Activated CD8-positive, alpha-beta T cell treated with anti-CD3 and anti-CD28 coated beads for 36 hours (primary cell): ENCODE data around the gene NME7. TPM values are rescaled to one million over a fixed set of nuclear protein-coding genes. Genes with fewer than 3 reads are reported as not detected.

Experiments used
- ATAC-seq: fragments of 200-7000 bp; cut with Tn5 transposase; one replicate; pipeline ENCODE4 v1.10.0; 2021; ENCODE audit warnings: mild to moderate bottlenecking, moderate library complexity
- CTCF ChIA-PET: fragments of 350-600 bp; sonication (Branson Sonifier 250); formaldehyde crosslinking; loops from one replicate; lab custom pipeline; 2021; ENCODE audit warnings: antibody characterized with exemption; lab: Charles Lee
- POLR2A ChIA-PET: fragments of 350-600 bp; sonication (Branson Sonifier 250); formaldehyde crosslinking; loops from one replicate; lab custom pipeline; 2021; ENCODE audit warnings: antibody characterized with exemption; lab: Charles Lee
- DNase-seq: peaks from one replicate; pipeline ENCODE4 v3.0.0-alpha.2; 2020
- H3K27ac Mint-ChIP-seq: one replicate; pipeline ENCODE4 v1.8.0; 2021; ENCODE audit warnings: mild to moderate bottlenecking, mixed read lengths
- H3K27me3 Mint-ChIP-seq: one replicate; pipeline ENCODE4 v1.8.0; 2021; ENCODE audit warnings: mixed read lengths
- H3K36me3 Mint-ChIP-seq: one replicate; pipeline ENCODE4 v1.8.0; 2021; ENCODE audit warnings: low read depth, mixed read lengths
- H3K4me1 Mint-ChIP-seq: one replicate; pipeline ENCODE4 v1.8.0; 2021; ENCODE audit warnings: low read depth, mixed read lengths
- H3K4me3 Mint-ChIP-seq: one replicate; pipeline ENCODE4 v1.8.0; 2021; ENCODE audit warnings: mild to moderate bottlenecking, moderate library complexity, mixed read lengths
- H3K9me3 Mint-ChIP-seq: one replicate; pipeline ENCODE4 v1.8.0; 2021; ENCODE audit warnings: mixed read lengths
- intact Hi-C: fragments of 100-400 bp; cut with micrococcal nuclease; formaldehyde crosslinking; loops from one replicate; pipeline ENCODE4 v1.10.0; 2022
- total RNA-seq, 2 experiments: library from RNA; stranded (reverse); gene quantifications; one replicate each; pipeline ENCODE4 v1.2.3, GENCODE V29; 2021
- TF ChIP-seq, protein P1 (sequence below): fragments of 200-600 bp; IDR thresholded peaks from one replicate; pipeline ENCODE4 v1.8.0; 2022; ENCODE audit warnings: antibody characterized with exemption, mild to moderate bottlenecking

The NME7 gene
- total RNA-seq, 2 experiments from 2014 or later = 15.3 to 17.4 TPM

DNA sequence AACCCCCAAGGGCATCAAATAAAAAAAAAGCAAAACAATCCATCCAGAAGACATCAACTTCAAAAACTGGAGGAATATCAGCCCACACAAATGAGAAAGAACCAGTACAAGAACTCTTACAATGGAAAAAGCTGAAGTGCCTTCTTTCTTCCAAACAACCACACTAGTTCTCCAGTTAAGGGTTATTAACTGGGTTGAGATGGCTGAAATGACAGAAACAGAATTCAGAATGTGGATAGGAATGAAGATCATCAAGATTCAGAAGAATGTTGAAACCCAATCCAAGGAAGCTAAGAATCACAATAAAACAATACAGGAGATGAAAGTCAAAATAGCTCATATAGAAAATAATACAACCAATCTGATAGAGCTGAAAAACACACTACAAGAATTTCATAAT lies 104.5 kb downstream of the NME7 start:
- intact Hi-C loops = no loop called here
- H3K4me3 Mint-ChIP-seq = no peak overlapping the region
- ChIA-PET POLR2A (interaction anchor here (1.0 kb wide), 1 partner anchor 32 kb away, joined by 3 read pairs; no protein-coding TSS in a partner anchor), CTCF (no interaction called here)
- H3K36me3 Mint-ChIP-seq = peaks cover 56% of the 10 kb centered on the region
- DNase-seq = no peak
- H3K4me1 Mint-ChIP-seq = no peaks in the 10 kb centered on the region
- H3K27ac Mint-ChIP-seq = no peak overlapping the region
- peaks cover 18% of the 10 kb centered on the region for H3K9me3 Mint-ChIP-seq
- no peak for ATAC-seq
- no peaks in the 10 kb centered on the region for H3K27me3 Mint-ChIP-seq
- TF ChIP-seq, protein P1, sequence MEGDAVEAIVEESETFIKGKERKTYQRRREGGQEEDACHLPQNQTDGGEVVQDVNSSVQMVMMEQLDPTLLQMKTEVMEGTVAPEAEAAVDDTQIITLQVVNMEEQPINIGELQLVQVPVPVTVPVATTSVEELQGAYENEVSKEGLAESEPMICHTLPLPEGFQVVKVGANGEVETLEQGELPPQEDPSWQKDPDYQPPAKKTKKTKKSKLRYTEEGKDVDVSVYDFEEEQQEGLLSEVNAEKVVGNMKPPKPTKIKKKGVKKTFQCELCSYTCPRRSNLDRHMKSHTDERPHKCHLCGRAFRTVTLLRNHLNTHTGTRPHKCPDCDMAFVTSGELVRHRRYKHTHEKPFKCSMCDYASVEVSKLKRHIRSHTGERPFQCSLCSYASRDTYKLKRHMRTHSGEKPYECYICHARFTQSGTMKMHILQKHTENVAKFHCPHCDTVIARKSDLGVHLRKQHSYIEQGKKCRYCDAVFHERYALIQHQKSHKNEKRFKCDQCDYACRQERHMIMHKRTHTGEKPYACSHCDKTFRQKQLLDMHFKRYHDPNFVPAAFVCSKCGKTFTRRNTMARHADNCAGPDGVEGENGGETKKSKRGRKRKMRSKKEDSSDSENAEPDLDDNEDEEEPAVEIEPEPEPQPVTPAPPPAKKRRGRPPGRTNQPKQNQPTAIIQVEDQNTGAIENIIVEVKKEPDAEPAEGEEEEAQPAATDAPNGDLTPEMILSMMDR = no peak

DNA sequence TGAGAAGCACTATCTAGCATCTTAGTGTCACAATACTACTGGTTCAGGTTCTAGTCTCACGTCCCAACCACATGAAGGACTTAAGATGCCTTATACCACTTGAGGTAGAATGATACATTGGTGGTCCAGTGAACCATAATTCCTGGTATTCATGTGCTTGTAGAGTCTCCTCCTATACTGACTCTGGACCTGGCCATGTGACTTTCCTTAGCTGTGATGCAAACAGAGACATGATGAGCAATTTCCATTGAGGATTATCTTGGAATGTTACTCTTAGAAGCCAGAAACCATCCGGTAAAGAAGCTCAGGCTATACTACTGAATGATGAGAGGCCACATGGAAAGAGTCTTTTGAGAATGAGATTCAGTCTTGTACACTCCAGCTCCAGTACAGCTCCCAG lies 105.7 kb downstream of the NME7 start:
- CTCF ChIA-PET = no interaction called here
- intact Hi-C loops = no loop called here
- H3K4me1 Mint-ChIP-seq = no peaks in the 10 kb centered on the region
- H3K36me3 Mint-ChIP-seq = peaks cover 59% of the 10 kb centered on the region
- DNase-seq (no peak), ATAC-seq (no peak)
- TF ChIP-seq, protein P1 = no peak
- POLR2A ChIA-PET = no interaction called here
- H3K27me3 Mint-ChIP-seq = no peaks in the 10 kb centered on the region
- H3K27ac Mint-ChIP-seq = no peak overlapping the region
- no peak overlapping the region for H3K4me3 Mint-ChIP-seq
- H3K9me3 Mint-ChIP-seq = peaks cover 21% of the 10 kb centered on the region

DNA sequence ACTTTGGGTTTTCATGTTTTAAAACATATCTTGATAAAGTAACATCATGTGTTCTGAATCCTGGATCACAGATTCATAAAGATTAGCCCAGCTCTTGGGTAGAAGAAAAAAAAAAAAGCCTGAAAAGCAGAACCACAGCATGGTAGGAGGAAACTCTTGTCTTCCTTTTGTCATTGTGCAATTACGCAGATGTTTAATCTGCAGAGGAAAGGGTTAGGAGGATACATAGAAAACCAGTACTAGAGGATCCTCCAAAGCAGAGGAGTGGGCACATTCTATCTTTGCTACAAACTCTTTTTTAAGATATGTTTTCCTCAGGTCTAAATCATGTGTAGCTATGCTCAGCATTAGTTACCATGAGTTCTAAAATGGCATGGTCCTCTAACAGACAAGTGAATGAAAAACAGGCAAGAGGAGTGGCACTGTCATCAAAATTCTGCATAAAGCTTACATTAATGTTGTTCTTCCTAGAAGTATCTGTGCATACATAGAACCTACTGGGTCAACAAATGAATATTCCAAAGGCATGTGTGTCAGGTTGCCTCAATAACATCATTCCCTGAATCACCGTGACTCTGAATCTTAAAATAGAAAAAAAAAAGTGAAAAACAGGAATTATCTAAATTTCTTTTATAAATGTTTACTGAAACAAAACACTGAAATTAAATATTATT lies 107.0 kb downstream of the NME7 start:
- Mint-ChIP-seq H3K4me3 (no peak overlapping the region), H3K4me1 (no peaks in the 10 kb centered on the region), H3K9me3 (peaks cover 19% of the 10 kb centered on the region), H3K36me3 (peaks cover 53% of the 10 kb centered on the region), H3K27ac (no peak overlapping the region), H3K27me3 (no peaks in the 10 kb centered on the region)
- TF ChIP-seq, protein P1 = no peak
- intact Hi-C loops = no loop called here
- CTCF ChIA-PET = interaction anchor here (0.5 kb wide), 1 partner anchor 17 kb away, joined by 3 read pairs; no protein-coding TSS in a partner anchor
- ATAC-seq (no peak), DNase-seq (no peak)
- POLR2A ChIA-PET = interaction anchor here (0.7 kb wide), 1 partner anchor 359 kb away, joined by 4 read pairs; no protein-coding TSS in a partner anchor

GRCh38 chr1:169259816-169260215 lies 107.8 kb downstream of the NME7 start:
- no peak overlapping the region for H3K27ac Mint-ChIP-seq
- peaks cover 16% of the 10 kb centered on the region for H3K9me3 Mint-ChIP-seq
- TF ChIP-seq, protein P1 = no peak
- intact Hi-C loops = no loop called here
- ChIA-PET CTCF (no interaction called here), POLR2A (no interaction called here)
- DNase-seq = no peak
- H3K4me1 Mint-ChIP-seq = no peaks in the 10 kb centered on the region
- H3K4me3 Mint-ChIP-seq = no peak overlapping the region
- no peak for ATAC-seq
- peaks cover 49% of the 10 kb centered on the region for H3K36me3 Mint-ChIP-seq
- H3K27me3 Mint-ChIP-seq = no peaks in the 10 kb centered on the region

GRCh38 chr1:169250795-169251194 lies 116.8 kb downstream of the NME7 start:
- TF ChIP-seq, protein P1 = no peak
- POLR2A ChIA-PET = no interaction called here
- intact Hi-C loops = no loop called here

More at GRCh38 chr1:169250795-169251194, 116.8 kb downstream of the NME7 start:
- ATAC-seq = no peak
- no peaks in the 10 kb centered on the region for H3K9me3 Mint-ChIP-seq
- DNase-seq = no peak
- no peak overlapping the region for H3K4me3 Mint-ChIP-seq
- no peaks in the 10 kb centered on the region for H3K27me3 Mint-ChIP-seq
- H3K36me3 Mint-ChIP-seq = peaks cover 1% of the 10 kb centered on the region
- CTCF ChIA-PET = no interaction called here
- H3K27ac Mint-ChIP-seq = no peak overlapping the region
- H3K4me1 Mint-ChIP-seq = no peaks in the 10 kb centered on the region
